Testis (tissue), 2 donors: ENCODE measurements around the gene C4orf51.

Experiments
- CTCF ChIP-seq, 3 experiments: fragments of 450-650 bp in 2 of 3; fragments of 200-600 bp in 1 of 3; sonication (generic) in 1 of 3; IDR thresholded peaks; one replicate each; pipeline ENCODE4 v1.5.1; 2016 to 2019; ENCODE audit warnings: antibody characterized with exemption in 3 of 3, mild to moderate bottlenecking in 2 of 3, moderate library complexity in 1 of 3
- POLR2A ChIP-seq: fragments of 450-650 bp; IDR thresholded peaks from one replicate; pipeline ENCODE4 v1.6.1; 2017; ENCODE audit warnings: antibody characterized with exemption, mild to moderate bottlenecking, moderate library complexity

DNA sequence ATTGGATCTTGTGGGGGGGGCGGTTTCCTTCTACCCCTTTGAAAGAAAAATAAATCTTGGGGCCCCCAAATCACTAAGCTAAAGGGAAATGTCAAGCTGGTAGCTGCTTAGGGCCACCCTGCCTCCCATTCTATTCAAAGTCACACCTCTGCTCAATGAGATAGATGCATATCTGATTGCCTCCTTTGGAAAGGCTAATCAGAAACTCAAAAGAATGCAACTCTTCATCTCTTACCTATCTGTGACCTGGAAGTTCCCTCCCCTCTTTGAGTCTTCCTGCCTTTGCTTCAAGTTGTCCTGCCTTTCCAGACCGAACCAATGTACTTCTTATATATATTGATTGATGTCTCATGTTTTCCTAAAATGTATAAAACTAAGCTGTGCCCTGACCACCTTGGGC, 7.0 kb downstream of the C4orf51 start:
- TF ChIP-seq CTCF (IDR thresholded peaks at IDR 0.05) (no peak), POLR2A (no peak)
